Measurements from ENCODE around the gene EPB41.
"Not testable (repeated sequence)": the region's sequence is repeated elsewhere in the genome, so short reads cannot be mapped to it uniquely, and the experiment has no call there.

Gene EPB41

DNA sequence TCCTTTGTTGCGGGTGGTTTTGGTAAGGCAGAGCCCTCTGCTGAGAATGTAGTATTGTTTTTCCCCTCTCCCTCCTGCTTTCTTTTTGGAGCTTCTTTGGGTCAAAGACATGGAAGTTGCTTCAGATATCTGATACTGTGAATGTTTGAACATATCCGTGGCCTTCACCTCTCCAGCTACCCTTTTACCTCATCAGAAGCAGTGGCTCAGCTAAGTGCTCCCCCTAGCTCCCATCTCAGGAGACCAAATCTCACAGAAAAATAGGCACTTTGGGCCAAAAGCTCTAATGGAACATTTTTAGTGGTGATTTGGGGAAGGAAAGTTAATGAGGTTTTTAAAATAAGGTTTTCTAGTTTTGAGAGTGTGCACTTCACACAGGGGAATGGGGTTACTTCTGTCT lies 203.0 kb downstream of the EPB41 start:
- DNase-seq, result no peak

DNA sequence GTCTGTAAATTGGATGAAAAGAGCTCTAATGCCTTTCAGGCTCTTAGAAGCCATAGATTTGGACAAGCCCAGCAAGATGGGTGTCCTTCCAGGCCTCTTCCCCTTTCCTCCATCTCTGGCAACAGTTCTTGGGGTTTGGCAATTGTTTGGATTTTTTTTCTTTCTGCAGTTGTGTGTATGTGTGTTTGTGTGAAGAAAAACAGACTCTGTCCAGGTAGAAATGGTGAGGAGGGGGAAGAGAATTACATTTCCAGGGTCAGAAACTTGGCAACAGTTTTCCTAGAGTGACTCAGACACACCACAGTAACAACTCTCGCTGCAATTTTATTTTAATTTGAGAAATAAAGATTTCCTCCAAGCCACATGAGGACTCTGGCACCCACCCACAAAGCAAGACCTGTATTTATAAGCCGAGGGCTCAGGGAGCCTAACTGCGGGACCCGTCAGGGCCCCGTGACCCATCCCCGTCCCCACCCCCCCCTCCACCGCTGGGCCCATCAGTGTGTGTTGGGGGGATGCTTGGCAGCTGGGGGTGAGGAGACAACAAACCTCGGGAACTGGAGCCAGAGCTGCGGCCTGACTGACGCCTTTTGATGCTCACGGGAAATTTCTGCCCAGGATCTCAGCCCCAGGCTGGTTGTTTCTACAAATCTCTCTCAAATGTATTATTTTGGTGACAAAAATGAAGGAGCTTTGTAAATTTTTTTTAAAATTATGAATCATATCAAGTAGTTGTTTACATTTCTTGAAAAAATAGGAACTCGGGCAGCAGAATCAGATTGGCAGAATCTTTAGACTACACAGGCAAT lies 205.0 kb downstream of the EPB41 start:
- no peak for DNase-seq

DNA sequence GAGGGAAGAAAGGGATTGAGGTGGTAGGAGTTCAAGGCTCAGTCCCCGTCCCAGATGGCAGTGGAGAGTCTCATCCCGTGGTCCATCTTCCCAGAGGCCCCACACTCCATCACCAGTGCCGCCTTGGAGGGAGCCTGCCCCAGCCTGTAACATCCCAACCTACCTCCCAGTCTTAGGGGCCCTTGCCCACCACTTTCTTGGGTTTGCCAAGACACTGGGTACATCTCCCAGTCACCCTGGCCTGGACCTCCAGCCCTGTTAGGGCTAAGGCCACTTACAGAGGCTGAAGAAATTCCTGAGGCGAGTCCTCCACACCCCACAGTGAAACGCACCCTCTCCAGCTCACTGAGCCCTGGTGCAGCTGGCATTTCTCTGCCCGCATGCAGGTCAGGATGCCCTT lies 206.0 kb downstream of the EPB41 start:
- no peak for DNase-seq

DNA sequence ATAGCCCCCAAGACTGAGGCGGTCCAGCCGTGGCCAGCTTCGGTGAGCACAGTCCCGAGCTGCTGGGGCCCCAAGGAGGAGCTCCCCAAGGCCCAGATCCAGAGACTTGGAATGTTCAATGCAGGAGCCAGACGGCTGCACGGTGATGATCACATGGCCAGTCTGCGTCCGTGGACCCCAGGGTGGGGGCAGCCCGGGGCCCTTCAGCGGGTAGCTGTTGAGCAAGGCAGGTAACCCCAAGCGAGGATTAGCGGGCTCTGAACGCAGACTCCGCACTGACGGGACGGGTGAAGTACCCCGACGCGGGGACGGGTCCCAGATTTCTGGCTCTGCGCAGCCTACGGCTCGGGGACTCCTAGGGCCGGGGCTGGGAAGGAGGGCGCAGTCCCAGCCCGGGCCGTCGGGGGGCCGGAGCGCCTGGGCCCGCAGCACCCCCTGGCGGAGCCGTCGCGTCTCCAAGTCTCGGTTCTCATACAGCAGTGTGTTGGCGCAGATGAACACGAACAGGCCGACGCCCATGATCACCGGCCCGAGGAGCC lies 206.6 kb downstream of the EPB41 start:
- DNase-seq, result peak; percentile 52 to 64

DNA sequence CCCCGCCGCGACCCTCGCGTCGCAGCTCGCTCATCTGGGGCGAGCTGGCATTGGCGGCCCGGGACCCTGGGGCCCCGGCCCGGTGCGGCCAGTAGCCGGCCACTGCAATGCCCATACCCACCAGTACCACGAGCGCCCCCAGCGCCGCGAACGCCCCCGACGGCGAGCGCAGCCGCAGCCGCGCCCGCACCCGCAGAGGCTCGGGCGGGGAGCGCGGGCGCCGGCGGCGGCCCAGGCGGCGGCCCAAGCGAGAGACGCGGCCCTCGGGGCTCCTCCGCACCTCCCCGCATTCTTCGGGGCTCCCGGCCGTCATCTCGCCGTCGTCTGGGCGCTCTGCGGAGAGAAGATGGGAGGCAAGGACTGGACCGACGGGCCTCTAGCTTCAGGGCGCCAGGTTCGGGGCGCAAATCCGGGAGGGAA lies 207.2 kb downstream of the EPB41 start:
- DNase-seq, result no peak

DNA sequence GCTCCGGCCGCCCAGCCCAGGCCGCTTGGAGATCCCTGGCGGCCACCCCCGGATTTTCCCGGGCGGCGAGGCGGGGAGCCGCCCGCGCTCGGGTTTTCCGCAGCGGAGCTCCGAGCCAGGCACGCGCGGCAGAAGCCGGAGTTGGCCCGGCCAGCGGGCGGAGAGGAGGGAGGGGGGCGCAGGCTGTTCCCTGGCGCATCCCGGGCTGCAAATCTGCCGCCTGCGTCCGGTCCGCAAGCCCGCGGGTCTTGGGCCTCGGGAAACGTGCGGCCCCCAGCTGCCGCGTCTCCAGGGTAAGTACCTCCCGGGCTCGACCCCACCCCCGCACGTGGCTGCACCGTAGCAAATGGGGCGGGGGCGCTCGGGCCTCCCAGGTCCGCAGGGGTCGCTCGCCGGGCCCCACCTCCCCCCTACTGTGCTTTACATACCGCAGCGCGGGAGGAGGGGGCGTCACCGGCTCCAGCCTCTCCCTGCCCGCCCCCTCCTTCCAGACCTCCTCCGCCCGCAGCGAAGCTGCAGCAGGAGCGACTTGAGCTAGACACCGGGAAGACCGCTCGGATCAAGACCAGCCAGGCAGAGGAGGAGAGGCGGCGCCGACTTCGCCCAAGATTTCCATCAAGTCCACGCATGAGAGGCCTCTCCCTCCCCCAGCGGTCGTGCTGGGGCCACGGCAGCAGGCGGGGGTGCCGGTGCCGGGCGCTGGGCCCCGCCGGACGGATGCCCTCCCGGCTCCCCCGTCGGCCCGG lies 207.7 kb downstream of the EPB41 start:
- DNase-seq, result no peak

DNA sequence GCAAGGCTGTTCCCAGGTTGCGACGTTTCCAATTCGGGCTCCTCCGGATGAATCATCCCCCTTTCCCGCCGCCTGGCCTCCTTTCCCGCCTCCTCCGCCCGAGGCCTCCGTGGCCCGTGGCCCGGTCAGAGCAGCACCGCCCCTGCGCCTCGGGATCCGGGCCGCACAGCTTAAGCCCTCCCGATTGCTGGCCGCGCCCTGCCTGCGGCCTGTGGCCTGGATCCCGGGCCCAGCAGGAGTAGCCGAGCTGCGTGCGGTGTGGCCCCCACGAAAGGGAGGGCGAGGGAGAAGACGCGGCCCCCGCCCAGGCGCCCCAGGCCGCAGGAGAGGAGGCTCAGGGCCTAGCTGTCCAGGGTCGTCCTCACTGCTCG lies 208.3 kb downstream of the EPB41 start:
- DNase-seq, result no peak

DNA sequence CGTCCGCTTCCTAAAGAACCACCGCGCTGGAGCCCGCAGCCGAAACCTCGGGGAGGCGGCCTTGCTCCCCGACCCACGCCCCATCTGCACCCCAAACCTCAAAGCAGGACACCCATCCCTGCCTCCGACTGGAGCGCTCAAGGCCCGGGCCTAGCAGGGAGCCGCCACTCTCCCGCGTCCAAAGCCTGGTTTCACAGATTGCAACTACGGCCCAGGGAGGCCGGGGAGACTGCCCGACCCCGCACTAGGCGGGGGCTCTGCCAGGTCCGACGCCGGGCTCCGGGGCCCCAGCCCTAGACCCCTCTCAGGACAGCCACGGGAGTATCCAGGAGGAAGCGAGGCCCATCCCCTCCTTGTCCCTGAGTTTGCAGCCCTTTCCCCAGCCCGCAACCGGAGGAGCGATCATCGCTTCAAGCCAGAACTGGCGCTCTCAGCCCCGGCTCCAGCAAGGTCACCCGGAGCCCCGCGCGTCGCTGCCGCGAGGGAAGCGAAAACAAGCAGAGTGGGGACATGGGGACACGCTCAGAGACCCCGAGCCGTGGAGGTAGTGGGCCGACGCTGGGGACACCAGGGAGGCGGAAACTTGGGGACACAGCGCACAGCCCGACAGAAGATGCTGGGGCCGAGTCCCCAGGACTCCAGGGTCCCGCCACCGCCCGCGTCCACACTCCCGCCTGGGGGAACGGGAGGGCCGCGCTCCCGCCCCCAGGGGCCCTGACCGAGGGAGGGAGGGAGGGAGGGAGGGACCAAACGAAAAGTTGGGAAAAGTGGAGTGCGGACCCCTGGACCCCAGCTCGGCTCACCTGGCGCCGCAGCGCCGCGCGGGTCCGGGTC lies 208.9 kb downstream of the EPB41 start:
- peak in 1 of 2 donors; percentile 17 for DNase-seq

DNA sequence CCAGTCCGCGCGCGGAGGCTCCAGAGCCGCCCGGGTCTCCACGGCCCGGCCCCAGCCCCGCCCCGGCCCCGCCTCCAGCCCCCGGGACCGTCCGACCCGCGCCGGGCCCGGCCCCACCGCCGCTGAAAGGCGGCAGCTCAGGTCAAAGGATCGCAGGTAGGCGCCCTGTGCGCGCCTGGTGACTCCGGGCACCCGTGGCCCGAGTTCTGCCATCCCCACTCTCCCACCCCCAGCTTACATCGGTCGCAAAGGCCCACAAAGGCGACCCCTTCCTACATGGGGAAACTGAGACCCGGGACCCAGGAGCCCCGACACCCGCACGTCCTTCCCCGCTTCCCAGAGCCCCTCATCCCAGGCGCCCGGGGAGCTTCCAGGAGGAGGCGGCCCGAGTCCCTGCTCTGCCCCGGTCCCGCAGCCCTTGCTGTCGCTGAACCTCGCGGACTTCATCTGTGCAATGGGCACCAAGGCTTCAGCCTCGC lies 209.6 kb downstream of the EPB41 start, which contains the start of gene TMEM200B:
TMEM200B (minus strand) TSS at position 17 of the 479 bp plus-strand sequence. CDS start 2,075 bp downstream, outside the sequence.
- DNase-seq, result no peak

DNA sequence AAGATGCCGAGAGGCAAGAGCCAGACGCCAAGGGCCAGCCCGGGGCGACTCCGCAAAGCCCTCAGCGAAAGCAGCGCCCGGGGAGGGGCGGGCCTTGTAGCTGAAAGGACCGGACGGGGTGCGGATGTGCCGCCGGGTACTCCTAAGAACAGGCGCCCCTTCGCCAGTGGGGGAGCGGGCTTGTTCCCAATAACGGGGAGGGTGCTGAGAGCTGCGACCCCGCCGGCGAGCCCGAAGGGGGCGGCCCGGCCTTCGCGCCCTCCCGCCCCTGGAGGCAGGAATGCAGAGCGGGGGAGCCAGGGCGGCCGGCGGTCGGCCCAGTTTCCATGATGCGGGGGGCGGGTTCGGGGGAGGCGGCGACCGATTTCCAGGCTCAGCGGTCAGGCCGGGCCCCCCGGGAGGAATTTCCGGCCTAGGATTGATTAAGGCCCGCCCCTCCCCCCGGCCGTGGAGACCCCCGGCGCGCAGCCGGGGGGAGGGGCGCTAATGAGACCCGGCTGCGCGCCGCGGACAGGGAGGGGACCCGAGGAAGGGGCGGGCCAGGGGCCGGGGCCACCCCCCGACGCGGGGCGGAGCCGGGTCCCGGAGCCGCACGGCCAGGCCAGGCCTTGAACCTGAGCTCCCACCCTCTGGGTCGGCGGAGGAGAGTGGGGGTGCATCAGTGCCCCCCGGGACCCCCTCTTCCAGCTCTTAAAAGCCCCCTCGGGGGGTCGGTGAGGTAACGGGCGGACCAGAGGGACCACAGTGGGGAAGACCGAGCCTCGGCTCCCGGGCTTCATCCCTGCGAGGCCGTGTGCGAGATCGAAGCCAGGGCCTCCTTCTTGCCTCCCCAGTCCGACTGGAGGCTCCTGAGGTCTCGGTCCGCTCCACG lies 210.2 kb downstream of the EPB41 start:
- peak; percentile 42 to 59 for DNase-seq

DNA sequence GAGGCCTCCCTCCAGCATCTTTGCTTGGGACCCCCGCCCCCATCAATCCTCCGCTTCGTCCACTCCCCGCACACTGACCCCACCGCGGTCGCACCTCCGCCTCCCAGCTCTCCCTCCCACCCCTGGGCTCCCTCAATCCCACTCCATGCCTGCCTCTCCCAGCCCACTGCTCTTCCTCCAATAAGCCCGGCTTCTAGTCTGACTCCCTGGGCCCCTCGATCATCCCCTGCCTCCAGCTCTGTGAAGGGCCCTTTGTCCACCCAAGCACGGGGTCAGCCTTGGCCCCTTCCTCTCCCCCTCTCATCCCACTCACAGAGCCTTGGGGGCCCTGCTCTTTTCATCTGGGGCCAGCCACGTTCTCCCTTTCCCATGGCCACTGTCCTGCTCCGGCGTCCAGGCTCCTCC lies 210.9 kb downstream of the EPB41 start:
- no peak for DNase-seq

DNA sequence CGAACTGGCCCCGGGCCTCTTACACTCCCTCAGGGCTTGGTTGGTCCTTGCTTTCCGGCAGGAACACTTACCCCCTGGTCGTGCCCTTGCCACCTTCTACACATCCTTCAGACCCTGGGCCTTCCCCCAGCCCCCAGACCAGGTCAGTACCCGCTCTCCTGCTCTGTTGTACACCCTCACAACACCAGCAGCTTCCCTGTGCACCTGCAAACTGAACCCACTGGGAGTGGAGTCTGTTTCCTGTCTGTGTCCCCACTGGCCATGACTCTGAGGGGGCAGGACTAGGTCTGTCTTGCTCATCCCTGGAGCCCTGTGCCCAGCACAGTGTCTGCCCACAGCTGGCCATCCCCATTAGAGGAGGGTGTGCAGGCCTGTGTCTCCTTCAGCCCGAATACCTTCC lies 211.4 kb downstream of the EPB41 start:
- no peak for DNase-seq

DNA sequence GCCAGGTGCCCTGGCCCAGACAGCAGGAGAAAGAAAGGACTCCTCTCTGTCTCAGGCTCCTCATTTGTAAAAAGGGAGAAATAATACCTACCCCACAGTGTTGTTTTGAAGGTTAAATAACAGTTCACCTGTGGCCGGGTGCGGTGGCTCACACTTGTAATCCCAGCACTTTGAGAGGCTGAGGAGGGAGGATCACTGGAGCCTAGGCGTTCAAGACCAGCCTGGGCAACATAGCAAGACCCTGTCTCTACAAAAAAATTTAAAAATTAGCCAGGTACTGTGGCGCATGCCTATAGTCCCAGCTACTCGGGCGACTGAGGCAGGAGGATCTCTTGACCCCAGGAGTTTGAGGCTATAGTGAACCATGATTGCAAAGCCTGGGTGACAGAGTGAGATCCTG lies 211.8 kb downstream of the EPB41 start:
- no peak for DNase-seq

DNA sequence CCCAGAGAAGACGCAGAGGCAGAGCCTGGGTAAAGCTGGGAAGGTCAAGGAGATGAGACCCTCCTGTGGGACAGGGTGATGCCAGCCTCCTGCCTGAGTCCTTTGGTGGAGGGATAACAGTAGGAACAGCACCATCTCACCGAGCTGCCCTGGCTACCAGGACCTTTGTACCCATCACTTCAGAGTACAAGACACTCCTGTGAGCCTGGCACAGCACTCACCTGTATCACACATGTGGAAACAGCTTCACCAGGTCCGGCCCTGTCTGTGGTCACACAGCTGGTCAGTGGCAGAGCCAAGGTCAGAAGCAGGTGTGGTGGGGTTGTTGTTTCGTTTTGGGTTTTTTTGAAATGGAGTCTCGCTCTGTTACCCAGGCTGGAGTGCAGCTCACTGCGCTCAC lies 214.4 kb downstream of the EPB41 start:
- no peak for DNase-seq

DNA sequence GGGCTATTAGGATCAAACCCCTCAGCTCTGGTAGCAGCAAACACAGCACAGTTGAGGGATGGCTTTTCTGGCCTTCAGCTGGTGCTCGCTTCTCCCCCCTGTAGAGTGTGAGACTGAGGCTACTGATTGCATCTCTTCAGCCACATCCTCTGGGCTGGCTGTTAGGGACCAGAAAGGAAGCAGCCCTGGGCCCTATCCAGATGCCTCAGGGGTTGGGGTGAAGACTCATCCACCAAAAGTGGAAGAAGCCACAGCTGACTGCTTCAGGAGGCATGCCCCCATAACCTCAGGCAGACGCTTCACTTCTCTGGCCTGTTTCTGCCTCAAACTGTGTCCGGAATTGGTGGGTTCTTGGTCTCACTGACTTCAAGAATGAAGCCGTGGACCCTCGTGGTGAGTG lies 215.5 kb downstream of the EPB41 start:
- DNase-seq, result no peak

DNA sequence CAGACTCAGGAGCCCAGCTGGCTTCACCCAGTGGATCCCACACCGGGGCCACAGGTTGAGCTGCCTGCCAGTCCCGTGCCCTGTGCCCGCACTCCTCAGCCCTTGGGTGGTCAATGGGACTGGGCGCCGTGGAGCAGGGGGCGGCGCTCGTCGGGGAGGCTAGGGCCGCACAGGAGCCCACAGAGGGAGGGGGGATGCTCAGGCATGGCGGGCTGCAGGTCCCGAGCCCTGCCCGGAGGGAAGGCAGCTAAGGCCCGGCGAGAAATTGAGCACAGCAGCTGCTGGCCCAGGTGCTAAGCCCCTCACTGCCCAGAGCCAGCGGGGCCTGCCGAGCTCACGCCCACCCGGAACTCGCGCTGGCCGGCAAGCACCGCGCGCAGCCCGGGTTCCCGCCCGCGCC lies 216.7 kb downstream of the EPB41 start:
- DNase-seq, result not testable (repeated sequence)

DNA sequence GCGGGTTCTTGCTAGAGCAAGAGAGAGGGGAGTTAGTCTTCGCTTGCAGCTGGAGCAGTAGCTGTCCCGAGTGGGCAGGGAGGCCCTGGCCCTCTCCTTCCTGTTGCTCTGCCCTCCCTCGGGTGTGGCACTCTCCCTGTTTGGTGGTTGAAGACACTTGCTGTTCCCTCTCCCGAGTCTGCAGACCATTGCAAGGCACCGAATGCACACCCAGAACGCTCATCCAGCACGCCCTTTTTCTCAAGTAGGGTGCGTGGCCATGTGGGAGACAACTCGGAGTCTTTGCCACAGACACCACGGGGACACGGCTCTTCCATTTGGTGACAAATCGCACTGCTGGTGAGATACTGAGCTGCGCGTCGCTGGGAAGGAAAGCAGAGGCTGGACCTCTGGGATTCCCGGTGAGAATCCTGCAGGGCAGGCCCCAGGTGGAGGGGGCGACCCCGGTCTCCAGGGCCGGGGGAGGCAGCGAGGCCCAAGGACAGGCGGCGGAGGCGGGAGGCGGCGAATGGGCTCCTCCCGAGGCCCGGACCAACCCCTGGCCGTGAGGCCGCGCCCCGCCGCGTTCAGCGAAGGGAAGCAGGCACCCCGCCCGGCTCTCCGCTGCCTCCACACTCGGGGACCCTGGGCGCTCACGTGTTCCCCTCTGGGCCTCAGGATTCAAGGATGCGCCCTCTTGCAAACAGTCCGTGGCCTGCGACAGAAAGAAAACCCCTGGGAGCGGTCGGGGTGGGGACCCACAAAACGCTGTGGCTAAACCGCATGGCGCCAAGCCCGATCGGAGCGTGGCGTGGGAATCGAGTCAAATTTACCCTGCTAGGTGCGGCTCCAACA lies 219.7 kb downstream of the EPB41 start:
- DNase-seq, result no peak

DNA sequence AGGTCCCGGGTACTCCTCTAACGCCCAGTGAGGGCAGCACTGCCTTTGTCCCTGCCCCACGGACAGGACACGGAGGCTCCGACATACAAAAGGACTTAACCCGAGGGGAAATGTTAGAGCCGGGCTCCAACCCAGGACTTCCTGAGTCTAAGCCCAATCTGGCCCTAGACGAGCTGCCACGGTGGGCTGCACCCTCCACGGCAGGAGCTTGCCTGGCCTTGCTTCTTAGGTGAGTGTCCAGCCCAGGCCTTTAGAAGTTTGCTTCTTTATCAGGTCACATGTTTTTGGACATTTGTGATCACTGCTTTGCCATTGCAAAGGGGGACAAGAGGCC lies 220.3 kb downstream of the EPB41 start:
- DNase-seq, result no peak

DNA sequence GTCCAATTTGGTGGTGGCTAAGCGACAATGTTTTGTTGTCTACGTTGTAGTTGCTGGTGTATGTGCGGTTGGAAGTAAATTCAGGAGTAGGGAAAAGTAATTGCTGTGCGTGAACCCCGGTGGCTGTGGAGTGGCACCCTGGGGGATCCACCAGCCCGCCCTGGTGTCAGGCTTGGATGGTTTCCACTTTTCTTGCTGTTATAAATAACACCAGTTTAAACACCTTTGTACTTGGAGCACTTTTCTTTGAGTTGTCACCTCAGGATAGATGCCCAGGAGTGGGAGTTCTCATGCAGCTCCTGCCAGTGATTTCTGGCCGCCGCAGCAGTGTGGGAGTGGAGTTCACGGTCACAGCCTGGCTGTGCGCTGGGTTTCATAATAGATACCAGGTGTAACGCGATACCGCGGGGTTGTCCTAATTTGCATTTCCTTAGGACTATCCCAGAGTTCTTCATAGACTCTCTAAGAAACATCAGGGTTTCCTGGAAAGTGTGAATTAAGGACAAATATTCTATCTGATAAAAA lies 222.1 kb downstream of the EPB41 start:
- no peak for DNase-seq

DNA sequence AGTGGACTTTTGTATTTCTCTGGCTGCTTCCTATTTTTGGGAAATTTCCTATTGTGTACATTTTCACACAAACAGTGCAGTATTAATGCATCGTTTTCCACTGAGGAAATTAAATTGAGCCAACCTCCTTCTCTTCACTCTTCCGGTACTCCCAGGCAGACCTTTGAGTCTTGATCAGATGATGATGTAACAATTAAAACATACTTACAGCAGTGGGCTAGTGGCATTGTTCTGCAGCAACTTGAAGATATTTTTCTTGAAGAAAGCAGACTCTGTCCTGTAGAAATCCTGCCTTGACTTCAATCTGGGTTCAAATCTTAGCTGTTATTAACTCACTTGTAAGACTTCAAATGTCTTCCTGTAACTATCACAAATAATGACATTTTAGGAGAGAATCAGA lies 228.3 kb downstream of the EPB41 start:
- DNase-seq, result no peak

DNA sequence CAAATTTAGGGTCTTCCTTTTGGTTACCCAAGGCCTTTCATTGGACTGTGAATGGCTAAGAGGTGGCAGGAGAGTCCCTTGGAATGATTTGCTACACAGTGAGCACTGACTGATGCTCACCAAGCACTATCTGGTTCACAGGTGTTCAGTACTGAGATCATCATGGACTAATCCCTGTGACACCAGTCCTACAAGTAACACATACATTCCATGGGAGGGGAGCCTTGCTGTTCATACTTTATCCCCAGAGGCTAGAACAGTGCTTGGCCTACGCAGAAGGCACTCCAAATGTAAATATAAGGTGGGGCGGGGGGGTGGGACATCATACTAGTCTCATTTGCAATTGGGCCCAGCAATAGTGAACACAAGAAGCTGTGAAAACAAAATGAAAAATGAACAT lies 229.8 kb downstream of the EPB41 start:
- DNase-seq, result no peak

Measured in activated CD4-positive, alpha-beta T cell treated with anti-CD3 and anti-CD28 coated beads for 4 hours (primary cell).